ENCODE measurements around the gene NECAB2.
"Not testable (repeated sequence)": the region's sequence is repeated elsewhere in the genome, so short reads cannot be mapped to it uniquely, and the experiment has no call there.

Gene NECAB2

GRCh38 chr16:83948914-83949723, 18.9 kb upstream of the NECAB2 start:
- DNase-seq (ENCODE audit: low spot score), result no peak
- no peak overlapping the region for H3K4me3 ChIP-seq
- H3K27ac ChIP-seq, result no peak overlapping the region
- TF ChIP-seq CTCF (IDR thresholded peaks at IDR 0.05), result no peak

GRCh38 chr16:83949724-83950001, 18.4 kb upstream of the NECAB2 start:
- no peak for DNase-seq (ENCODE audit: low spot score)
- TF ChIP-seq CTCF (IDR thresholded peaks at IDR 0.05), result no peak
- Histone ChIP-seq H3K4me3 (no peak overlapping the region), H3K27ac (no peak overlapping the region)

- not testable (repeated sequence) for DNase-seq (ENCODE audit: low spot score); H3K4me3 ChIP-seq; H3K27ac ChIP-seq
Observed at GRCh38 chr16:83950862-83951399, 17.1 kb upstream of the NECAB2 start.

- Histone ChIP-seq H3K4me3 (no peak overlapping the region), H3K27ac (no peak overlapping the region)
- no peak for TF ChIP-seq CTCF (IDR thresholded peaks at IDR 0.05)
- no peak for DNase-seq (ENCODE audit: low spot score)
Observed at GRCh38 chr16:83951544-83951943, 16.5 kb upstream of the NECAB2 start.

GRCh38 chr16:83952587-83952939, 15.5 kb upstream of the NECAB2 start:
- no peak for TF ChIP-seq CTCF (IDR thresholded peaks at IDR 0.05)
- DNase-seq (ENCODE audit: low spot score), result no peak
- peak overlapping the region; percentile 96 to 98 for H3K27ac ChIP-seq
- H3K4me3 ChIP-seq, result peak overlapping the region; percentile 78

- DNase-seq (ENCODE audit: low spot score), result peak; percentile 97
- TF ChIP-seq CTCF (IDR thresholded peaks at IDR 0.05), result no peak
- Histone ChIP-seq H3K4me3 (peak within 1 kb of the TSS; percentile 78), H3K27ac (peak within 1 kb of the TSS; percentile 96 to 98)
Observed at GRCh38 chr16:83952940-83953795, 14.9 kb upstream of the NECAB2 start, which contains the start of gene OSGIN1. Gene OSGIN1, plus strand, starts transcription at chr16:83953240. Its CDS starts 4,432 bp downstream, at chr16:83957672.

- H3K27ac ChIP-seq, result peak overlapping the region; percentile 96 to 98
- peak; percentile 17 for TF ChIP-seq CTCF (IDR thresholded peaks at IDR 0.05)
- H3K4me3 ChIP-seq, result peak overlapping the region; percentile 78
- DNase-seq (ENCODE audit: low spot score), result no peak
Observed at GRCh38 chr16:83953796-83954576, 14.1 kb upstream of the NECAB2 start.

Data from coronary artery (tissue), 2 donors.